HG02571 (cell line): ENCODE measurements around the gene FRY.
"Not testable (repeated sequence)": the region's sequence is repeated elsewhere in the genome, so short reads cannot be mapped to it uniquely, and the experiment has no call there.

ENCODE experiments used
- ATAC-seq: cut with Tn5 transposase; IDR thresholded peaks from one replicate; pipeline ENCODE4 v1.9.1; 2021; ENCODE audit warnings: mild to moderate bottlenecking, moderate library complexity; ENCODE audit not compliant: unreplicated experiment

The FRY gene

DNA sequence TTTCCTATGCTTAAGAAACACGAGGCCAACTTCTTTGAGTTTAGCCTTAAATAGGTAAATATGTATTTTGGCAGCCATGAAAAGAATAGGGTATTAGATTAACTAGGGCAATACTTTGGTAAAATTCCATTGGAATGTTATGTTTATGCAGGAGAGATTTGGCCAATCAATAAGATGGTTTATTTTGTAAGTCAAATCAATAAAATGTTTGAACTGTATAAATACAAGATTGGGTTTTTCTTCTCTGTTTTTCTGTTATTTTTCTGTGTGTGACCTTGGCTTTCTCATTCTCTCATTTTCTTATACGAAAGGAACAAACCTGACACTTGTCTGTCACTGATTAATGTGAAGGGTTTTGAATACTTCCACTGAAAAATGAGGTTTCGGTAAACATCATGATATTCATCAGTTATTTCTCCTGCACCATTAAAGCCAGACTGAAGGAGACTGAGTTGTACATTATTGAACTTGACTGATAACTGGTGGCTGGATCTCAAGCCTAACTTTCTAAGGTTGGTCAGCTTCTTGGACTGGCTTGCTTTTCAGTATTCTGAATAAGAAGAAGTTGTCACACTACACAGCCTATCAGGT lies 8.6 kb downstream of the FRY start:
- ATAC-seq: no peak

DNA sequence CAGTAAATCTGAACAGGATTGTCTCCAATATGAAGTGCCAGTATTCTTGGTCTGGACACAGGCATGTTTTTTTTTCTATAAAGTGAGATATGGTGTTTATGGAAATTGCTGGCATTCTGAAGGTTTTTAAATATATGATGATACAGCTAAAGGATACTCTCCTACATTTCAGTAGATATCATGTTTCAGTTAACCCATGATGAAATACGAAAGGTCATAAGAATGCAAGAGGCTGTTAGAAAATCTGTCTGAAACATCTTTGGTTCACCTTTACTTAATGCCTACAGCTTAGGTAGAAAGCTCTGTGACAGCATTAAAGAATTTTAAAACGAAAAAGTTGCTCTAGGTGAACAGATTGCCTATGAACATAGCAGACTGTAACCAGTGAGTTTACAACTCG lies 9.1 kb downstream of the FRY start:
- ATAC-seq: no peak

DNA sequence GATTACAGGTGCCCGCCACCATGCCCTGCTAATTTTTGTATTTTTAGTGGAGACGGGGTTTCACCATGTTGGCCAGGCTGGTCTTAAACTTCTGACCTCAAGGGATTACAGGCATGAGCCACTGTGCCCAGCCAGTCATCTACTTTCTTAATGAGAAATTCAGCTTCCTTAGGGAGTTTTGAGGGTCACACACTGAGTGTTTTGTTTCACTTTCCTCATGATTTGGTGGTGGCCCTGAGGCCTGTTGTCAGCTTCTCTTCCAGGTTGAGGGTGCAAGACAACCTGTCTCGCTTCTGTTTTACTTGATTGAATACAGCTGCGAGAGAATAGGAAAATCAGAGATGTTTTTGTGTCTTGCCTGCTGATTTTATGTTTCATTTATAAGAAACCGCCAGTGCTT lies 9.9 kb downstream of the FRY start:
- ATAC-seq: peak; percentile 69

DNA sequence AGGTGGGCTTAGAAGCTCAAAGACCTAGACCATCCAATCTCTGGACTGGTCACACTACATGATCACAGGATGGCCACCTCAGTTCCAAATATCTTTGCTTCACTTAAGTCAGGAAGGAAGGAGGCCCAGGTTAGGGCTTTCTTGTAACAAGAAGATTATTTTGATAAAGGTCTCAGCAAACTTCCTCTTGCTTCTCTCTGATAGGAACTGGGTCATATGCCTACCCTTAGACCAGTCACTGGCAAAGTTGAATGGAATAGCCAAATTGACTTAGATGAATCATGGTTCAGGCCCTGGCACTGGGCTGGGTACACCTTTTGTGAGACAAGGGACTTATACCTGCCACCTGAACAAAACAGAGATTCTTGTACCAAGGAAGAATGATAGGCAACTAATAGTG lies 11.0 kb downstream of the FRY start:
- no peak for ATAC-seq

DNA sequence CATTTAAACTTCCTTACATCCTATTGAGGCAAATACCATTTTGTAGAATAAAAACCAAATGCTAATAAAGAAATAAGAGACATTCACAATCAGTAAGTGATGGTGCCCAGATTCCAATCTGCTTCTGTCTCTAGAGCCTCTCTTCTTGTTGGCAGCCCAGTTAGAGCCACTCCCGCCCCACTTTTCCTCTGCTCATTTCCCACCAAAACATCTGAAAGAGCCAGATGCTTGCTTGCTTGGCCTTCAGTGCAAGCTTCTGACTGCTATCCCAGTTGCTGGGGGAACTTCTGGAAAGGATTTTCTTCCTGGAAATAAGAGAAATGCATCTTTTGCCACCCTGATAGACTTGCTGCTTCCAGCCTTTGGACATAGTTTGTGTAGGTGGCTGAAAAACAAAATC lies 12.9 kb downstream of the FRY start:
- ATAC-seq: no peak

DNA sequence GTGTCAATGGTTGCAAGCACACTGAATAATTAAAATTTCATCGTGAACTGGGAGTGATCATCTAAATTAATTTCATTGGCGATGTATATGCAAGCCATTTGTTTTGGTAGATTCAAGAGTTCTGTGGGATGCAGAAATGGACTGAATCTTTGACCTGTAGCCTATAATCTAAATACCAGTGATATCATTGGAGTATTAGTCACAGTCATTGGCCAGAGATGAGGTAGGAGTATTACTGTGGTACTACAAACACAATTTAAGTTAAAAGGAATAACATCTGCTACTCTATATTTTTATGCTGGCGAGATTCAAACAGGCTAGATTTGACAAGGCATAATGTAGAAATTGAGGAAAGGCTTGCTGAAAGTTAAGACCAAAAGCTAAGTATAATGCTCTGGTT lies 14.0 kb downstream of the FRY start:
- ATAC-seq: no peak

DNA sequence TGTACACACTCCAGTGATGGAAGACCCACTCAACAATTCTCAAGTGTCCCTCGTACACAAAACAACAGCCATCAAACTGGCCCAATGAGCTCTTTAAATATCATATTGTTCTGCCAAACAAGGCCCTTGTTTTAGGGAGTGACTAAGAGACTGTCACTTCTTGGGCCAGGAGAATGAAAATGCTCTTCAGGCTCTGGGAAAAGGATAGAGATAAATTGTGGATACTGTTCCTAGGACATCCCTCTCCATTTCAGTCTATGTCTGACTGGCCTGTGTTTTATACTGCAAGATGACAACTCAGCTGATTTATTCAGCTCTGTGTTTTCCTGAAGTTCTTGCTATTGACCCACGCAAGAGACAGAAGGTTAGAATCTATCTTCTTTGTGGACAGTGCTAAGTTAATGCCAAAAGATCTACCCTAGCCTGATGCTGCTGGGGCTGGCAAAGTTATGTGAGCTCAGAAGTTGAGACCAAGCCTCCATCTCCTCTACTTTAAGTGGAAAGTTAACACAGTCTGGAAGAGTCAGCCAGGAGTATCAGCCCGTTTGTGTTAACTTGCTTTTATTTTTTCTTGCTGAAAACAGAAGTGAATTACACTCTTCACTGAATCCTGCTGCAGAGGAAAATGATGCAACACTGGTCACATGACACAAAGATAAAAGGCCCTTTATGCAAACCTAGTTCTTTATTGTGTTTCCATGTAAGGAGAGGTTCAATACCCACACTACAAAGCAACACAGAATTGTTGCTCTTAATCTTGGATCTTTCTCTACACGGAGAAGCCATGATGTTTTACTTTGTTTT lies 14.6 kb downstream of the FRY start:
- no peak for ATAC-seq

DNA sequence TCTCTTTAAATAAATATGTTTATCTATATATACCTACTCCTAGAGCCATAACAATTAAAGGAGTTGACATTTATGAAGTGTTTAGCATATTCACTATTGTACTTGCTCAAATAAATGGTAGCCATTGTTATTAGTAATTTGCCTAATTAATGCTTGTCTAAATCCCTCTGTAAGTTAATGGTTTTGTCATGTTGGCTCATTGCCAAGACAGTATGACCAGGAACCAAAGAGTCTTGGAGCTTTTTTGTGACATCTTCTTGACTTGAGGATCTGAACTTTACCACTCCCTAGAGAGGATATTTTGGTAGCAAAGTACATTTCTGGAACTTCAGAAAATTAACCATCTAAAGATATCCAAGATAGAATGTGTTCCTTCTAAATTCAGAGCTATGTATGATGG lies 15.5 kb downstream of the FRY start:
- no peak for ATAC-seq

DNA sequence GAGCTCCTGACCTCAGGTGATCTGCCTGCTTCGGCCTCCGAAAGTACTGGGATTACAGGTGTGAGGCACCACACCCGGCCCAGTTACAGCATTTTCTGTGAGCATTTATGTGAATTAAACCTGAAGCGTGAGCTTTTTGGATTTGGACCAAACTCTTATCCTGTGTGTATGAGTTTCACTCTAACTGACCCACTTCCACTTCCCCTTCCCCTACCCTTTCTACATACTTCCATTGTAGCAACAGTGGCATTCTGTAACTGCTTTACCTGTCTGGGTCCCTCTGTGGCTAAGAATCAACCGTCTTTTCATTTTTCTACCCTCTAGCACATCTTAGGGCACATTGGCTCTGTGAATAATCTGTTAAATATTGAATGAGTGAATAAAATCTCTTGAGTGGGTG lies 16.2 kb downstream of the FRY start:
- ATAC-seq: no peak

DNA sequence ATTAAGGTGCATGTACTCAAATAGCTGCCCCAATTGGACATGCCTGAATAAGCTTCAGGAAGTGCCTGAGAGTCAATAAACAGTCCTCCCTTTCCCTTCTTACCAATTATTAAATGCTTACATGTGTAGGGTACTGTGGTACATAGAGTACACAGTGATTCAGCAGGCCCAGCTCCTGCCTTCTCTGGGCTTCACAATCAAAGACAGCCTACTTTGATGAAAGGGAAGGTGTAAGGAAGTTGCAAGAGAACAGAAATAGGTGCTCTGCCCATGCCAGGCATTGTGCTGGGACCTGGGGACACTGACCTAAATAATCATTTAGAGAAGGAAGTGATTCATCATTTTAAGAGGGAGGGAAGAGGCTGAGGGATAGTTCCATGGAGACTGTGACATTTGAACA lies 17.2 kb downstream of the FRY start:
- ATAC-seq: no peak

DNA sequence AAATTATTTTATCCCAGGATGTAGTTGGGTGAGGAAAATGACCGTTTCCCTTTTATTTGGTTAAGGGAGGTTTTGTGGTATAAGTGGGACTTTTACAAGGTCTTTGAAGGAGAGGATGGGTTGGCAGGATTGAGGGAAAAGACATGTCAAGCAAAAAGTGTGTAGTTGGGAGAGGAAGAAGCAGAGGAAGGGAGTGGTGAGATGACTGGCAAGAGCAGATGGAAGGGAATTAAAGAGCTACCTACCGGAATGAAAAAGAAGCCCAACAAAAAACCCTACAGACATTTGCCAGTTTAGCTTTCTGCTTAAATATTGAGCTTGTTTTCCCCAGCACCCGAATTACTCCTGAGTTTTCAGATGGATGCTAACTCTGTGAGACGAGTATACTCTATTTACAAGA lies 19.6 kb downstream of the FRY start:
- no peak for ATAC-seq

DNA sequence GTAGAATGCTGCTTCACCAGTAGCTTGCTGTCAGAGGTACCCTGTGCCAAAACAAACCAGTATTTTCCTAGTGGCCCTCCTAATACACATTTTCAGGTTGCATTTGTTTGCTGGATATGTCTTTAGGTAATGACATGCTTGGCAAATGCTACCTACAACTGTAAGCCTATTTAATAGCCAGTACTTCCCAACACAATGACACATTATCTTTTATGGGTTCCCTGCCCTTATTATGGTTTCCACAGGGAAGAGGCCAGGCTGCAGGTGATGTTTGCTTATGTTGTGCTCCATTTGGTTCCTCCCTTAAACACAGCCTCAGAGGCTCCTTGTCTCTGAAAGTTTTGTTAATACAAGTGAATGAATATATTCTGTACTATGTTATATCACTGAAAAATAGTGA lies 24.7 kb downstream of the FRY start:
- no peak for ATAC-seq

DNA sequence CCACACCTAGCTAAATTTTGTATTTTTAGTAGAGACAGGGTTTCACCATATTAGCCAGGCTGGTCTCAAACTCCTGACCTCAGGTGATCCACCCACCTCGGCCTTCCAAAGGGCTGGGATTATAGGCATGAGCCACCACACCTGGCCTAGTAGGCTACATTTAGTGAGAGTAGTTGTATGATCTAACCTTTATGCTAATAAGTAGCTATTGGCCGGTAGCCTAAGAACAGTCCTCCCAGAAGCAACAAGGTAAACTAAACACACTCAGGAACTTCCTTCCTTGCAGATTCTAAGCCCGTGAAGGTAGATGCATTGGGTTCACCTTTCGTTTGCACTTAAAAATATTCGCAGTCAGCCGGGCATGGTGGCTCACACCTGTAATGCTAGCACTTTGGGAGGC lies 25.8 kb downstream of the FRY start:
- ATAC-seq: not testable (repeated sequence)

DNA sequence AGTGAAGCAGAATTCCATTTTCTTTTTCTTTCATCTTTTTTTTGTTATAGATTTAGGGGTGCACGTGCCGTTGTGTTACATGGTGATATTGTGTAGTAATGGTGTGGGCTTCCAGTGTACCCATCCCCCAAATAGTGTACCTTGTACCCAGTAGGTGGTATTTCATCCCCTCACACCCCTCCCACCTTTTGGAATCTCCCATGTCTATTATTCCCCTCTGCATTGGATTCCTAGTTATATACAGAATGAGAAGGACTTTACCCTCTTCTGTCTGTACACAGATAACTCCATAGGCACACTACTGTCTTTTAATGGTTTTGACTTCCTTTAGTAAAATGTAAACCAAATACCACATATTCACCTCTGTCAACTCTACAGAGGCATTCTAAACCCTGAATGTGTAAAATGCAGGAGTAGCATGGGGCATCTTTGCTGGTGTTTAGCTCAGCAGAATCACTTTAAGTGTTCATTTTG lies 28.0 kb downstream of the FRY start:
- ATAC-seq: no peak

DNA sequence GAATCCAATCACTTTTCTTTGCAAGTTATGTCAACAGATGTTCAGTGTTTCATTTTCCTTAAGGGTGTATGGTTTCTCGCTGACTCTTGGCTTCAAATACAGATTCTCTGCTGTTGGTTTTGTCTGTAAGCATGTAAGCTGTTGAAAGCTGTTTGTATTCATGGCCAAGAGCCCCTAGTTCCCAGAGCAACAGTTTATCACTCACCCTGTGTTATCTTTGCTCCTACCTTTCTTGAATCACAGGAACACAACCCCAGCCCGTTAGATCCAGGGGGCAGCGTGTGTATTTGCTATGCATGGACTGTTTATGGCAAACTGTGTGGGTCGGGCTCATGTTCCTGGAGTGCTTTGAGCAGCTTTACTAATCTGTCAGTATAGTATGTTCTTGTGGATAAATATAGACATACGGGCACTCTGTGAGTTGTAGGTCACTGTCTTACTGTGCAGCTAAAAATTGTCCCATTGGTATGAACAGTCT lies 28.9 kb downstream of the FRY start:
- no peak for ATAC-seq

DNA sequence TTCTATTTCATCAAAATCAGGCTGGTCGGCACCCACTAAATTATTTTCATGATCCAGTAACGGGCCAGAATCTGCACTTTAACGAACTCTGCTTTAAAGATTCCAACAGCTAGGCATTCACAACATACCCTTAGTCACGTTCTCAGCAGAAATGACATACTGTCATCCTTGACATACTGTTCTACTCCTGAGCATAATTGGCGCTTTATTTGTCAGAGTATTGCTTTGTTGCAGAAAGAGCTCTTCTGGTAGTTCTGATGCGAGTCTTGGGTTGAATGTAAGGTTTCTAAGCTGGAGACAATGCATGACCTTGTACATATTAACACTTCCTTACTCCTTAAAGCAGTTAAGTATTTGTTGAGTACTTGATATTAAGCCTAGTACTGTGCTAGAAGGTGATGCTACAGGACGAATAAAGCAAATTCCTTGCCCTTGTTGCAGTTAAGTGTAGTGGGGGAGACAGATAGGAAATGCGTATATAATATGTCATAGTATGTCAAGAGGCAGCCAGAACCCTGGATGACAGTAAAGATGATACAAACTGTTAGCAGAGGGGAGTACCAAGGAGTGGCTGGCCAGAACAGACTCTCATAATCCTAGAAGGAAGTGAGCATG lies 32.2 kb downstream of the FRY start:
- ATAC-seq: no peak

DNA sequence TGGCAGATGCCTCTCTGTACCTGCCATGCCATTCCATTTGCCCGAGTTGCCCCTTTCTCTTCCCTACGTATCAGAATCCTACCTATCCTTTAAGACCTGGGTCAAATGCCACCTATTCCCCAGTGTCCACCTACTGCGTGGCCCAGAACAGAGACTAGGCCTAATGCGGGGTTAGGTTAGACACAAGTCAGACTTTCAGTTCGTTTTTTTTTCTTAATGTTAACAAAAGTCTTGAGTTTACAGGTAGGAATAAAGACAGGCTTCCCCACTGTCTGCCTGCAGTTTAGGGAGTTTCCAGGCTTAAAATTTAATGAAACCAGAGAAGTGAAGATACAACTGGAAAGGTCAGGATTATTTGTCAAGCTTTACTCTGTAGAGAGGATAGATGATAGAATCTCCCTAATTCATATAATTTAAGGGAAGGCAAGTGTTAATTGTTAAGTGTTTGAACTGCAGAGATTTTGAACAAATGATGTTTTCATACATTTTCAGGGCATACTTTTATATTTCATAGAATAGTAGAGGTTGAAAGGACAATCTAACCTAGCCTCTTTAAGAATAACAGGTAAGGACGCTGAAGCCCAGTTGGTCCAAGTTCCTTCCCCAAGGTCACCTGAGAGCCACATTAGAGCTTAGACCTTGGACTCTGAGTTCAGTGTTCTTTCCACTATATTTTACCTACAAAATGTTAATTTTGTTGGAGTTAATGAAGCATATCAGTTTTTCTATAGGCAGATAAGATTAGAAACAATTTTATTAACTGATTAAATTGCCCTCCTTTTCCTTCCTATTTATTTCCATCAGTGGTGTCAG lies 35.8 kb downstream of the FRY start:
- no peak for ATAC-seq

DNA sequence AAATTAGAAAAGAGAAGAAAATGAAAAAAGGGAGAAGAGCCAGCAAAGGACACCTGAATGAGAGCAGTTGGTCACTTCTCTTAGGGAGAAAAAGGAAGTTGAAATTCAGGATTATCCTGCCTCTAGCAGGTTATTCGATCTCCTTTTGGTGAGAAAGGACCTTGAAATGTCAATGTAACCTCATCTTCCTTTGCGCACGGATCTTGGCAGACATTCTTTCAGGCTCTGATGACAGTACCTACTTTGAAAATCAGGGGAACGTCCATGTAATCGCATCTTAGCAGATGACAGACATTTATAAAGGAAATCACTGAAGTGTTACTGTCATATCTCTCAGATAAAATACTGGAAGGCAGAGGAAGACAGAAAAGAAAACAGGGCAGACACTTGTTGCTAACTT lies 36.7 kb downstream of the FRY start:
- ATAC-seq: no peak

DNA sequence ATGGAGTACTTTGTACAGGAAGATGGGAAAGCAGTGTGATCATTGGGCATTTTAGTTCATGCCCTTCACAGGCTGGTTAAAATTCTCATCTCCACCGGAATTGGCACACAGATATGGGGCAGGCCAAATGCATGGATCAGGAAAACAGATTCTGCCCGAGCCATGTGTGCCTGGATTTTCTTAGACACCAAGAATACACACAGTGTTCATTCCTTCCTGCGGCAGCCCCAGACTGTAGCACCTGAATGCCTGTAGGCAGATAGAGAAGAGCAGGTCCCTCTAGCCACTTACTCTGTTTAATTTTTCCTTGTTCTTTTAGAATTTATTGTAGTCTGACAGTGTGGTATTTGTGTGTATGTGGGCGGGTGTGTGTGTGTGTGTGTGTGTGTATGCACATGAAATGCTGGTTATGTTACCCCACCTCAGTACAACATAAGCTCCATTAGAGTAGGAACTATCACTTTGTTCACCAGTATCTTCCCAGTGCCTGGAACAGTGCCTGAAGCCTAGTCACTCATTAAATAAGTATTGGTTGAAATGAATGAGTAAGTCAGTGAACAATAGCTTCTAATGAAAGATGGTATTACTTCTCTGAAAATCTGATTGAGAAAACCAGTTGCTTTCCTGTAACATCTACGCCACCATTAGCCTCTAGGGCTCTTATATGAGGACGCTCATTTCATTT lies 41.7 kb downstream of the FRY start:
- ATAC-seq: no peak

DNA sequence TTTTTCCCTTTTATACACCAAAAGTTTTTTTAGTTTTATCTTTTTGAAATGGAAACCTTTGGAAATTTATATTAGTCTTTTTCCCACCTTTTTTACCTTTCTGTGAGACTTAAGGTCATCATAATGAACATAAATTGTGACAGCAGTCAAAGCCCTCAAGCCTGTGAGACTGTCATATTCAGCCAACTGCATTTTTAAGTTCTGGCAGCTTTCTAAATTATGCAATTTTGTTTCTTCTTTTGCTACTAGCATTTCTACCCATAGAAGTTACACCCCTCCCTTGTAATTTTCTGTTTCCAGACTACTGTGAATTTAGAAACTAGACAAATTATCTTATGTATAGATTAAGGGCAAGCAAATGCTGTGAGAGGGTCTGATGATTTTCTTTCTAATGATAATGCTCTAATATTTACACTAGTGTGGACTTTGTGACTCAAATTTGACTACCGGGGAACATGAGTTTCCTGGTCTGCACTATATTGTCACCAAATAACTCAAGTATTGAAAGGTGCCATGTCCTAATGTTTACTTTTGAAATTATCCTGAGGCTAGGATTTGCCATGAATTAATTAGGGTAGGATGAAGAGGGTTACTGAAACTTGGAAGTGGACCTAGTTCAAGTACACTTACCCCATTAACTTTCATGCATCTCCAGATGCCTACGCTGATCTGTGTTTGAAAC lies 43.7 kb downstream of the FRY start:
- ATAC-seq: no peak
